ENCODE measurements around the gene TMEM184C. TPM values are rescaled to one million over a fixed set of nuclear protein-coding genes. Genes with fewer than 3 reads are reported as not detected.

The TMEM184C gene
- total RNA-seq, 6 donors from 2014 or later, result 10.5 to 34.0 (median 23.5) TPM

GRCh38 chr4:147648656-147649055 lies 31.5 kb downstream of the TMEM184C start:
- Histone ChIP-seq H3K36me3 (peaks cover 4 to 20% (median 11%) of the 10 kb centered on the region in 4 donors), H3K4me3 (no peak overlapping the region), H3K9me3 (no peaks in the 10 kb centered on the region), H3K27ac (no peak overlapping the region), H3K27me3 (no peaks in the 10 kb centered on the region), H3K4me1 (no peaks in the 10 kb centered on the region)
- ATAC-seq (ENCODE audit: low FRiP score in 2 of 2), result no peak
- TF ChIP-seq POLR2A (IDR thresholded peaks at IDR 0.05) (no peak), EP300 (IDR thresholded peaks at IDR 0.05) (no peak), POLR2AphosphoS5 (IDR thresholded peaks at IDR 0.05) (no peak), CTCF (IDR thresholded peaks at IDR 0.05) (no peak)
- DNase-seq, result no peak

GRCh38 chr4:147651563-147651962 lies 34.4 kb downstream of the TMEM184C start:
- ATAC-seq (ENCODE audit: low FRiP score in 2 of 2) (no peak), DNase-seq (no peak)
- Histone ChIP-seq H3K4me3 (no peak overlapping the region), H3K27ac (no peak overlapping the region), H3K9me3 (no peaks in the 10 kb centered on the region), H3K36me3 (peaks cover 4 to 33% (median 16%) of the 10 kb centered on the region in 4 donors), H3K4me1 (no peaks in the 10 kb centered on the region), H3K27me3 (no peaks in the 10 kb centered on the region)
- 97 to 98% methylated on average over 1 of the region's 1 CpG for whole genome bisulfite sequencing, 2 donors
- TF ChIP-seq CTCF (IDR thresholded peaks at IDR 0.05) (no peak), POLR2AphosphoS5 (IDR thresholded peaks at IDR 0.05) (no peak), EP300 (IDR thresholded peaks at IDR 0.05) (no peak), POLR2A (IDR thresholded peaks at IDR 0.05) (no peak)

- DNase-seq, result no peak
Observed at GRCh38 chr4:147655639-147656038, 38.4 kb downstream of the TMEM184C start.

GRCh38 chr4:147658501-147658900 lies 41.3 kb downstream of the TMEM184C start:
- Histone ChIP-seq H3K36me3 (peaks cover 3 to 65% (median 17%) of the 10 kb centered on the region in 4 donors), H3K9me3 (no peaks in the 10 kb centered on the region), H3K4me3 (no peak overlapping the region), H3K27me3 (no peaks in the 10 kb centered on the region), H3K4me1 (no peaks in the 10 kb centered on the region), H3K27ac (no peak overlapping the region)
- ATAC-seq (ENCODE audit: low FRiP score in 2 of 2) (no peak), DNase-seq (no peak)
- 92 to 96% methylated on average over 4 of the region's 4 CpGs for WGBS, 2 donors
- TF ChIP-seq CTCF (IDR thresholded peaks at IDR 0.05), result no peak
- TF ChIP-seq POLR2AphosphoS5 (IDR thresholded peaks at IDR 0.05), result no peak
- TF ChIP-seq POLR2A (IDR thresholded peaks at IDR 0.05), result no peak
- no peak for TF ChIP-seq EP300 (IDR thresholded peaks at IDR 0.05)

More at GRCh38 chr4:147655639-147656038, 38.4 kb downstream of the TMEM184C start:
- 99 to 100% methylated on average over 2 of the region's 2 CpGs for WGBS, 2 donors
- TF ChIP-seq POLR2AphosphoS5 (IDR thresholded peaks at IDR 0.05) (no peak), POLR2A (IDR thresholded peaks at IDR 0.05) (no peak), CTCF (IDR thresholded peaks at IDR 0.05) (no peak), EP300 (IDR thresholded peaks at IDR 0.05) (no peak)
- Histone ChIP-seq H3K9me3 (no peaks in the 10 kb centered on the region), H3K4me3 (no peak overlapping the region), H3K36me3 (peaks cover 3 to 58% (median 18%) of the 10 kb centered on the region in 4 donors), H3K4me1 (no peaks in the 10 kb centered on the region), H3K27me3 (no peaks in the 10 kb centered on the region), H3K27ac (no peak overlapping the region)
- no peak for ATAC-seq (ENCODE audit: low FRiP score in 2 of 2)

- Histone ChIP-seq H3K36me3 (peaks cover 0 to 21% (median 3%) of the 10 kb centered on the region in 4 donors), H3K27me3 (no peaks in the 10 kb centered on the region), H3K9me3 (no peaks in the 10 kb centered on the region), H3K4me1 (no peaks in the 10 kb centered on the region), H3K27ac (no peak overlapping the region), H3K4me3 (no peak overlapping the region)
- WGBS, 2 donors, result 82% methylated on average over 4 of the region's 4 CpGs
- ATAC-seq (ENCODE audit: low FRiP score in 2 of 2) (no peak), DNase-seq (no peak)
- no peak for TF ChIP-seq POLR2AphosphoS5 (IDR thresholded peaks at IDR 0.05)
- TF ChIP-seq CTCF (IDR thresholded peaks at IDR 0.05), result no peak
- no peak for TF ChIP-seq POLR2A (IDR thresholded peaks at IDR 0.05)
- no peak for TF ChIP-seq EP300 (IDR thresholded peaks at IDR 0.05)
Observed at GRCh38 chr4:147674073-147674472, 56.9 kb downstream of the TMEM184C start.
